ENCODE results near the gene C3orf33. TPM values are rescaled to one million over a fixed set of nuclear protein-coding genes. Genes with fewer than 3 reads are reported as not detected.

Gene C3orf33
- total and polyA plus RNA-seq, 2 of the 8 experiments (the other 6 are each of a cell fraction or from before 2014, with no cell fraction given): 3.4 to 4.5 TPM

DNA sequence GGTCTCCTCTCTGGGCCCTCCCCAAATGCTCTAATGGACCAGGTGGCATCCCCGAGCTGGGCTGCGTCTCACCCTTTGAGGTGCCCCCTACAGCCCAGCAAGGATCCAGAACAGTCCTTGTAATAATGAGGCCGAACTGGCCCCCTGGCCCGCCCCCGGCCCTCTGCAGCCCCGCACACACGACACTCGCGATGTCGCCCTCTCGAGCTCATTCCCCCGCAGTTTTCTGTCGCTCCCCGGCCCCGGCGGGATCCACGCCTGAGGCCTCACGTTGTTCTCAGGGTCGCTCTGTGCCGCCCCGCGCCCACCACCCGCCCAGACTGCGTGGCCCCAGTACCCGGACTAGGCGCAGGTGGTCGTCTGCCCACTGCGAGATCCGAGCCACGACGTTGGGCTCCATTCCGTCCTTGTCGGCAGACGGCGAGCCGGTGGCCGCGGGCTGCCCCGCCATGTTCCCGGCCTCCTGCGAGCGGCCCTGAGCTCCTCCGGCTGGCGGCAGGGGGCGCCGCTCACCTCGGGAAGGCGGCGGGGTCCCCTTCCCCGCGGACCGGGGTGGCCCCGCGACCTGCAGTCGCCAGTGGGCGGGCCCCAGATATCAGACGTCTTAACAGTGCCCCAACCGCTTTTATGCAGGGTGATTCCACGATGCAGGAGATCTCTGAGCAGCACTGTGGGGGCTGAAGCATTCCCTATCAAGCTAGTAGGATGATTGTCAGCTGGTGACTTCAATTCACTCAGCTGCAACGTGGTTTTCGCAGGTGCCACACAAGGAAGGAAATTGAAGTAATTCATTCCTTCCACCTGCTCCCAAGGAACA, at the start of gene C3orf33 (continued):
- TF ChIP-seq GTF2F1 (IDR thresholded peaks at IDR 0.05; ENCODE audit: borderline replicate concordance, low read depth, low read length) (no peak), CBX8 (IDR thresholded peaks at IDR 0.05; ENCODE audit: borderline replicate concordance, low read depth, low read length) (no peak), TCF12 (IDR thresholded peaks at IDR 0.05; ENCODE audit: low read depth, low read length) (no peak), CHD2 (IDR thresholded peaks at IDR 0.05; ENCODE audit: low read length) (no peak), YY1 (IDR thresholded peaks at IDR 0.05; ENCODE audit: low read depth, low read length) (peak; percentile 93), SAP30 (IDR thresholded peaks at IDR 0.05; ENCODE audit: insufficient read depth, insufficient replicate concordance, low read length) (no peak), FOSL1 (IDR thresholded peaks at IDR 0.05; ENCODE audit: insufficient read depth, low read depth, low read length) (no peak), SIN3A (conservative IDR thresholded peaks at IDR 0.05 in 1 of 2, IDR thresholded peaks at IDR 0.05 in 1 of 2; ENCODE audit: low read depth in 1 of 2, low read length in 2 of 2) (no peak), ASH2L (IDR thresholded peaks at IDR 0.05; ENCODE audit: low read length) (peak; percentile 94), CHD1 (IDR thresholded peaks at IDR 0.05; ENCODE audit: low read depth, low read length) (no peak), CTCF (IDR thresholded peaks at IDR 0.05; ENCODE audit: control extremely low read depth in 1 of 3, insufficient read depth in 1 of 3, low read depth in 1 of 3, low read length in 3 of 3) (peak; percentile 85 to 89 (median 86)), TEAD4 (IDR thresholded peaks at IDR 0.05; ENCODE audit: low read depth, low read length) (0 out of 2 replicates have a peak, but pooled peaks have one; percentile 2), HDAC2 (IDR thresholded peaks at IDR 0.05; ENCODE audit: borderline replicate concordance in 1 of 2, low read depth in 2 of 2, low read length in 2 of 2) (peak; percentile 75 to 87; a peak in 2 of 4 replicates), TAF7 (optimal IDR thresholded peaks at IDR 0.05; ENCODE audit: borderline replicate concordance, low read depth, low read length) (peak; percentile 8)
- TF ChIP-seq, protein P1, sequence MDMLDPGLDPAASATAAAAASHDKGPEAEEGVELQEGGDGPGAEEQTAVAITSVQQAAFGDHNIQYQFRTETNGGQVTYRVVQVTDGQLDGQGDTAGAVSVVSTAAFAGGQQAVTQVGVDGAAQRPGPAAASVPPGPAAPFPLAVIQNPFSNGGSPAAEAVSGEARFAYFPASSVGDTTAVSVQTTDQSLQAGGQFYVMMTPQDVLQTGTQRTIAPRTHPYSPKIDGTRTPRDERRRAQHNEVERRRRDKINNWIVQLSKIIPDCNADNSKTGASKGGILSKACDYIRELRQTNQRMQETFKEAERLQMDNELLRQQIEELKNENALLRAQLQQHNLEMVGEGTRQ (IDR thresholded peaks at IDR 0.05; ENCODE audit: low read length): no peak
- TF ChIP-seq, protein P2, sequence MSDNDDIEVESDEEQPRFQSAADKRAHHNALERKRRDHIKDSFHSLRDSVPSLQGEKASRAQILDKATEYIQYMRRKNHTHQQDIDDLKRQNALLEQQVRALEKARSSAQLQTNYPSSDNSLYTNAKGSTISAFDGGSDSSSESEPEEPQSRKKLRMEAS (IDR thresholded peaks at IDR 0.05): peak; percentile 71

Data from H1 (cell line).